ENCODE data around the gene DLG2.

DNA sequence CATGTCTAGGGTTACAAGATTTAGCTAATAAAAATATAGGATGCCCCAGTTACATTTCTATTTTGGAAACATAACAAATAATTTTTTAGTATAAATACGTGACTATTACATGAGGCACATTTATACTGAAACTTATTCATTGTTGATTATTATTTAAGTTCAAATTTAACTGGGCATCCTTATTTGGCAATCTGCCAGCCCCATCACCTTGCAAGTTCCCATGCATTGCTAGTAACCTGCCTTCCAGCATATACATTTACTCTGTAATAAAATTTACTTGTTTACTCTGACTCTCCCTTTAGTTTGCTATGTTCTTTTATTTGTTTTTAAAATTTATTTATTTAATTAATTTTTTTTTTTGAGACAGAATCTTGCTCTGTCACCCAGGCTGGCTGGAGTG is 1686.1 kb downstream of the DLG2 start:
- TF ChIP-seq, protein P1, sequence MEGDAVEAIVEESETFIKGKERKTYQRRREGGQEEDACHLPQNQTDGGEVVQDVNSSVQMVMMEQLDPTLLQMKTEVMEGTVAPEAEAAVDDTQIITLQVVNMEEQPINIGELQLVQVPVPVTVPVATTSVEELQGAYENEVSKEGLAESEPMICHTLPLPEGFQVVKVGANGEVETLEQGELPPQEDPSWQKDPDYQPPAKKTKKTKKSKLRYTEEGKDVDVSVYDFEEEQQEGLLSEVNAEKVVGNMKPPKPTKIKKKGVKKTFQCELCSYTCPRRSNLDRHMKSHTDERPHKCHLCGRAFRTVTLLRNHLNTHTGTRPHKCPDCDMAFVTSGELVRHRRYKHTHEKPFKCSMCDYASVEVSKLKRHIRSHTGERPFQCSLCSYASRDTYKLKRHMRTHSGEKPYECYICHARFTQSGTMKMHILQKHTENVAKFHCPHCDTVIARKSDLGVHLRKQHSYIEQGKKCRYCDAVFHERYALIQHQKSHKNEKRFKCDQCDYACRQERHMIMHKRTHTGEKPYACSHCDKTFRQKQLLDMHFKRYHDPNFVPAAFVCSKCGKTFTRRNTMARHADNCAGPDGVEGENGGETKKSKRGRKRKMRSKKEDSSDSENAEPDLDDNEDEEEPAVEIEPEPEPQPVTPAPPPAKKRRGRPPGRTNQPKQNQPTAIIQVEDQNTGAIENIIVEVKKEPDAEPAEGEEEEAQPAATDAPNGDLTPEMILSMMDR (IDR thresholded peaks at IDR 0.05; ENCODE audit: extremely low read depth in 1 of 2, insufficient read depth in 1 of 2, low read depth in 1 of 2, low read length in 2 of 2), result no peak
- no peak for TF ChIP-seq POLR2A (IDR thresholded peaks at IDR 0.05; ENCODE audit: low read depth, low read length)
